H9 (cell line): ENCODE results near the gene PSMA6. TPM values are rescaled to one million over a fixed set of nuclear protein-coding genes. Genes with fewer than 3 reads are reported as not detected.

Experiments
- DNase-seq: peaks from one replicate; pipeline ENCODE4 v3.0.0-alpha.2; 2017
- H2AFZ ChIP-seq: one replicate; pipeline ENCODE4 v1.6.1; 2013; ENCODE audit warnings: mild to moderate bottlenecking, low read length, control low read depth, moderate library complexity
- H2AK5ac ChIP-seq: 2 replicates; pipeline ENCODE4 v1.6.1; 2013; ENCODE audit warnings: low read length, control low read depth, mixed read lengths; ENCODE audit not compliant: insufficient read length
- H2BK120ac ChIP-seq: one replicate; pipeline ENCODE4 v1.6.1; 2013; ENCODE audit warnings: low read depth, mild to moderate bottlenecking, low read length, control low read depth, inconsistent platforms; ENCODE audit not compliant: poor library complexity, severe bottlenecking
- H2BK12ac ChIP-seq: 2 replicates; pipeline ENCODE4 v1.6.1; 2013; ENCODE audit warnings: low read length, control low read depth, mixed read lengths, low read depth; ENCODE audit not compliant: insufficient read length
- H2BK15ac ChIP-seq: 2 replicates; pipeline ENCODE4 v1.6.1; 2013; ENCODE audit warnings: low read depth, low read length, control low read depth
- H2BK20ac ChIP-seq: one replicate; pipeline ENCODE4 v1.6.1; 2013; ENCODE audit warnings: low read depth, mild to moderate bottlenecking, low read length, control low read depth, inconsistent platforms; ENCODE audit not compliant: poor library complexity, severe bottlenecking
- H2BK5ac ChIP-seq: 2 replicates; pipeline ENCODE4 v1.6.1; 2013; ENCODE audit warnings: low read length, control low read depth, mixed read lengths; ENCODE audit not compliant: insufficient read length
- H3K14ac ChIP-seq: 2 replicates; pipeline ENCODE4 v1.6.1; 2013; ENCODE audit warnings: low read length, control low read depth; ENCODE audit not compliant: insufficient read depth
- H3K18ac ChIP-seq: 2 replicates; pipeline ENCODE4 v1.6.1; 2013; ENCODE audit warnings: low read depth, mild to moderate bottlenecking, mixed read lengths, low read length, control low read depth; ENCODE audit not compliant: insufficient read length
- H3K23ac ChIP-seq: 2 replicates; pipeline ENCODE4 v1.6.1; 2013; ENCODE audit warnings: low read length, control low read depth, mixed read lengths, low read depth; ENCODE audit not compliant: insufficient read length
- H3K23me2 ChIP-seq: 2 replicates; pipeline ENCODE4 v1.6.1; 2013; ENCODE audit warnings: low read depth, mild to moderate bottlenecking, mixed read lengths, low read length, control low read depth; ENCODE audit not compliant: insufficient read length, poor library complexity, severe bottlenecking
- H3K27ac ChIP-seq: 2 replicates; pipeline ENCODE4 v1.5.1; 2013; ENCODE audit warnings: low read length, control low read depth, mixed read lengths, low read depth; ENCODE audit not compliant: insufficient read length
- H3K27me3 ChIP-seq: 2 replicates; pipeline ENCODE4 v1.6.1; 2013; ENCODE audit warnings: low read length, control low read depth, inconsistent platforms; ENCODE audit not compliant: insufficient read depth
- H3K4ac ChIP-seq: 2 replicates; pipeline ENCODE4 v1.6.1; 2013; ENCODE audit warnings: low read depth, mild to moderate bottlenecking, control low read depth, inconsistent platforms, low read length, moderate library complexity
- H3K4me1 ChIP-seq: 2 replicates; pipeline ENCODE4 v1.6.1; 2013; ENCODE audit warnings: low read length, control low read depth, inconsistent platforms; ENCODE audit not compliant: insufficient read depth
- H3K4me2 ChIP-seq: 2 replicates; pipeline ENCODE4 v1.6.1; 2013; ENCODE audit warnings: low read length, control low read depth, mixed read lengths; ENCODE audit not compliant: insufficient read length, insufficient read depth
- H3K56ac ChIP-seq: 2 replicates; pipeline ENCODE4 v1.6.1; 2013; ENCODE audit warnings: low read depth, mild to moderate bottlenecking, mixed read lengths, low read length, control low read depth; ENCODE audit not compliant: insufficient read length
- H3K79me1 ChIP-seq: 2 replicates; pipeline ENCODE4 v1.6.1; 2013; ENCODE audit warnings: low read depth, mild to moderate bottlenecking, moderate library complexity, low read length, control low read depth, inconsistent platforms; ENCODE audit not compliant: insufficient read depth, poor library complexity, severe bottlenecking
- H3K79me2 ChIP-seq: 2 replicates; pipeline ENCODE4 v1.6.1; 2013; ENCODE audit warnings: low read length, control low read depth, inconsistent platforms; ENCODE audit not compliant: insufficient read depth
- H3K9ac ChIP-seq: 2 replicates; pipeline ENCODE4 v1.6.1; 2013; ENCODE audit warnings: low read length, control low read depth, mixed read lengths; ENCODE audit not compliant: insufficient read length; ENCODE audit errors: extremely low read depth
- H3K9me3 ChIP-seq: one replicate; pipeline ENCODE4 v1.6.1; 2013; ENCODE audit warnings: low read depth, low read length, inconsistent platforms; ENCODE audit not compliant: control insufficient read depth
- H3T11ph ChIP-seq: one replicate; pipeline ENCODE4 v1.6.1; 2013; ENCODE audit warnings: mild to moderate bottlenecking, low read length, control low read depth, inconsistent platforms
- H4K20me1 ChIP-seq: one replicate; pipeline ENCODE4 v1.6.1; 2013; ENCODE audit not compliant: control insufficient read depth, insufficient read length, insufficient read depth
- H4K5ac ChIP-seq: 2 replicates; pipeline ENCODE4 v1.6.1; 2013; ENCODE audit warnings: low read depth, mild to moderate bottlenecking, mixed read lengths, low read length, control low read depth; ENCODE audit not compliant: insufficient read length
- H4K8ac ChIP-seq: replicated peaks from 2 replicates; pipeline ENCODE4 v1.6.1; 2013; ENCODE audit warnings: low read length, control low read depth, mixed read lengths, low read depth; ENCODE audit not compliant: insufficient read length
- H4K91ac ChIP-seq: 2 replicates; pipeline ENCODE4 v1.6.1; 2013; ENCODE audit warnings: low read depth, mild to moderate bottlenecking, moderate library complexity, mixed read lengths, low read length, control low read depth; ENCODE audit not compliant: insufficient read length
- H3K27ac Mint-ChIP-seq, 3 experiments: 2 replicates in 2 of 3; 3 replicates in 1 of 3; pipeline ENCODE4 v1.8.0; 2020 to 2021; ENCODE audit warnings: mixed read lengths in 3 of 3, mild to moderate bottlenecking in 1 of 3, moderate library complexity in 1 of 3
- H3K27me3 Mint-ChIP-seq: 2 replicates; pipeline ENCODE4 v1.8.0; 2021; ENCODE audit warnings: low read depth, mild to moderate bottlenecking, moderate library complexity, mixed read lengths
- H3K36me3 Mint-ChIP-seq, 3 experiments: 2 replicates in 2 of 3; 3 replicates in 1 of 3; pipeline ENCODE4 v1.8.0; 2020 to 2021; ENCODE audit warnings: low read depth in 3 of 3, mixed read lengths in 3 of 3; ENCODE audit not compliant: insufficient read depth in 1 of 3
- H3K4me1 Mint-ChIP-seq, 2 experiments: 2 replicates each; pipeline ENCODE4 v1.8.0; 2020; ENCODE audit warnings: mixed read lengths in 2 of 2
- H3K4me3 Mint-ChIP-seq, 2 experiments: 2 replicates in 1 of 2; 3 replicates in 1 of 2; pipeline ENCODE4 v1.8.0; 2020 to 2021; ENCODE audit warnings: mild to moderate bottlenecking in 2 of 2, mixed read lengths in 2 of 2, moderate library complexity in 1 of 2
- H3K9me3 Mint-ChIP-seq, 2 experiments: 2 replicates in 1 of 2; 3 replicates in 1 of 2; pipeline ENCODE4 v1.8.0; 2020; ENCODE audit warnings: mild to moderate bottlenecking in 2 of 2, mixed read lengths in 2 of 2, moderate library complexity in 1 of 2
- CTCF ChIP-seq: fragments of 200-600 bp; sonication (generic); conservative IDR thresholded peaks from 3 replicates; pipeline ENCODE4 v1.8.0; 2021; ENCODE audit warnings: antibody characterized with exemption, mild to moderate bottlenecking
- WGBS: extraction: QIAGEN DNeasy Blood & Tissue Kit; methylation state at CpG from one replicate; pipeline ENCODE4 v1.1.7; 2013; ENCODE audit warnings: missing lambda C conversion rate, low lambda C conversion rate, mixed read lengths; ENCODE audit not compliant: insufficient read length; ENCODE audit errors: extremely low coverage; 5-methylcytosine and 5-hydroxymethylcytosine counted together
- total RNA-seq: library from RNA; stranded (reverse); gene quantifications from 2 replicates; pipeline ENCODE4 v1.2.1, GENCODE V29; 2021

PSMA6 gene
- total RNA-seq, 1 experiment from 2014 or later: 255 TPM

- Histone ChIP-seq H3K9ac (no peak overlapping the region), H2AK5ac (no peak overlapping the region), H2BK20ac (no peak overlapping the region), H3K79me1 (no peaks in the 10 kb centered on the region), H4K20me1 (no peaks in the 10 kb centered on the region), H2BK15ac (no peak overlapping the region), H3K14ac (no peak overlapping the region), H3K27ac (no peak overlapping the region), H4K8ac (no peak overlapping the region), H3K4ac (no peak overlapping the region), H4K5ac (no peak overlapping the region), H3K23ac (no peak overlapping the region), H3K23me2 (no peaks in the 10 kb centered on the region), H3K18ac (no peak overlapping the region), H3K4me2 (no peak overlapping the region), H3T11ph (no peak overlapping the region), H2AFZ (no peak overlapping the region), H3K9me3 (no peaks in the 10 kb centered on the region), H3K56ac (no peak overlapping the region), H3K4me1 (no peaks in the 10 kb centered on the region), H2BK12ac (no peak overlapping the region), H3K79me2 (no peaks in the 10 kb centered on the region), H4K91ac (no peak overlapping the region), H2BK120ac (no peak overlapping the region), H3K27me3 (no peaks in the 10 kb centered on the region), H2BK5ac (no peak overlapping the region)
- DNase-seq: no peak
- no CpG with 5 or more reads among the region's 8 CpGs for WGBS
- H3K27ac Mint-ChIP-seq: no peak overlapping the region
- no peak for TF ChIP-seq CTCF
- no peak overlapping the region for H3K4me3 Mint-ChIP-seq
- H3K9me3 Mint-ChIP-seq: no peaks in the 10 kb centered on the region
- H3K4me1 Mint-ChIP-seq: peaks cover 4 to 5% of the 10 kb centered on the region in 2 experiments; a peak in 1 of 4 replicates
- peaks cover 0 to under 1% (median 0%) of the 10 kb centered on the region in 3 experiments; a peak in 1 of 7 replicates for H3K36me3 Mint-ChIP-seq
- no peaks in the 10 kb centered on the region; the same call in 1 of the 2 replicates for H3K27me3 Mint-ChIP-seq
These were observed 6.1 kb upstream of the PSMA6 start for GRCh38 chr14:35286003-35286600.
